Measurements from ENCODE around the gene LONP1.

Gene LONP1

GRCh38 chr19:5673752-5674151 lies 46.2 kb downstream of the LONP1 start (continued):
- TF ChIP-seq ZNF518A (tag by site-specific recombination; conservative IDR thresholded peaks at IDR 0.05; ENCODE audit: low read depth) (no peak), KLF10 (tag by site-specific recombination; IDR thresholded peaks at IDR 0.05) (no peak), ZNF423 (tag by site-specific recombination; IDR thresholded peaks at IDR 0.05) (no peak), EGR2 (tag by site-specific recombination; IDR thresholded peaks at IDR 0.05; ENCODE audit: low read depth) (peak; percentile 96), FEZF1 (tag by site-specific recombination; IDR thresholded peaks at IDR 0.05) (no peak), ZNF169 (tag by site-specific recombination; IDR thresholded peaks at IDR 0.05) (no peak), ZNF658 (tag by site-specific recombination; IDR thresholded peaks at IDR 0.05) (no peak), ZNF366 (tag by site-specific recombination; conservative IDR thresholded peaks at IDR 0.05) (peak; percentile 98), ZNF76 (tag by site-specific recombination; IDR thresholded peaks at IDR 0.05; ENCODE audit: borderline replicate concordance, low read depth) (no peak), ZBTB7A (tag by site-specific recombination; IDR thresholded peaks at IDR 0.05; ENCODE audit: low read depth) (0 out of 2 replicates have a peak, but pooled peaks have one; percentile 31), HOXC10 (CRISPR knock-in tag; IDR thresholded peaks at IDR 0.05) (no peak), ZNF202 (tag by site-specific recombination; IDR thresholded peaks at IDR 0.05; ENCODE audit: borderline replicate concordance) (no peak), GFI1B (tag by site-specific recombination; IDR thresholded peaks at IDR 0.05) (no peak), SP3 (tag by site-specific recombination; IDR thresholded peaks at IDR 0.05) (no peak), TCF7L2 (IDR thresholded peaks at IDR 0.05; ENCODE audit: borderline replicate concordance, low read depth, low read length) (no peak), ZNF660 (tag by site-specific recombination; IDR thresholded peaks at IDR 0.05) (no peak), ZNF792 (tag by site-specific recombination; IDR thresholded peaks at IDR 0.05) (no peak), IKZF3 (tag by site-specific recombination; IDR thresholded peaks at IDR 0.05) (no peak), ZFHX2 (tag by site-specific recombination; conservative IDR thresholded peaks at IDR 0.05) (peak; percentile 82), ZNF16 (tag by site-specific recombination; IDR thresholded peaks at IDR 0.05; ENCODE audit: low read depth) (no peak), ZNF48 (tag by site-specific recombination; IDR thresholded peaks at IDR 0.05) (no peak), ZFP3 (tag by site-specific recombination; IDR thresholded peaks at IDR 0.05; ENCODE audit: low read depth) (no peak), ZNF585B (tag by site-specific recombination; IDR thresholded peaks at IDR 0.05) (no peak), ZNF670 (tag by site-specific recombination; IDR thresholded peaks at IDR 0.05; ENCODE audit: low read depth) (no peak), ZNF501 (tag by site-specific recombination; IDR thresholded peaks at IDR 0.05) (no peak), ZXDB (tag by site-specific recombination; IDR thresholded peaks at IDR 0.05) (no peak), ZNF426 (tag by site-specific recombination; IDR thresholded peaks at IDR 0.05) (no peak), ATF2 (tag by site-specific recombination; IDR thresholded peaks at IDR 0.05; ENCODE audit: low read depth) (no peak), ZBTB20 (tag by site-specific recombination; IDR thresholded peaks at IDR 0.05) (no peak), ZFP37 (tag by site-specific recombination; IDR thresholded peaks at IDR 0.05) (no peak), MZF1 (tag by site-specific recombination; IDR thresholded peaks at IDR 0.05; ENCODE audit: borderline replicate concordance) (no peak)
- TF ChIP-seq, protein P1, sequence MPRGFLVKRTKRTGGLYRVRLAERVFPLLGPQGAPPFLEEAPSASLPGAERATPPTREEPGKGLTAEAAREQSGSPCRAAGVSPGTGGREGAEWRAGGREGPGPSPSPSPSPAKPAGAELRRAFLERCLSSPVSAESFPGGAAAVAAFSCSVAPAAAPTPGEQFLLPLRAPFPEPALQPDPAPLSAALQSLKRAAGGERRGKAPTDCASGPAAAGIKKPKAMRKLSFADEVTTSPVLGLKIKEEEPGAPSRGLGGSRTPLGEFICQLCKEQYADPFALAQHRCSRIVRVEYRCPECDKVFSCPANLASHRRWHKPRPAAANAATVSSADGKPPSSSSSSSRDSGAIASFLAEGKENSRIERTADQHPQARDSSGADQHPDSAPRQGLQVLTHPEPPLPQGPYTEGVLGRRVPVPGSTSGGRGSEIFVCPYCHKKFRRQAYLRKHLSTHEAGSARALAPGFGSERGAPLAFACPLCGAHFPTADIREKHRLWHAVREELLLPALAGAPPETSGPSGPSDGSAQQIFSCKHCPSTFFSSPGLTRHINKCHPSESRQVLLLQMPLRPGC (tag by site-specific recombination; IDR thresholded peaks at IDR 0.05), result no peak
- TF ChIP-seq, protein P2, sequence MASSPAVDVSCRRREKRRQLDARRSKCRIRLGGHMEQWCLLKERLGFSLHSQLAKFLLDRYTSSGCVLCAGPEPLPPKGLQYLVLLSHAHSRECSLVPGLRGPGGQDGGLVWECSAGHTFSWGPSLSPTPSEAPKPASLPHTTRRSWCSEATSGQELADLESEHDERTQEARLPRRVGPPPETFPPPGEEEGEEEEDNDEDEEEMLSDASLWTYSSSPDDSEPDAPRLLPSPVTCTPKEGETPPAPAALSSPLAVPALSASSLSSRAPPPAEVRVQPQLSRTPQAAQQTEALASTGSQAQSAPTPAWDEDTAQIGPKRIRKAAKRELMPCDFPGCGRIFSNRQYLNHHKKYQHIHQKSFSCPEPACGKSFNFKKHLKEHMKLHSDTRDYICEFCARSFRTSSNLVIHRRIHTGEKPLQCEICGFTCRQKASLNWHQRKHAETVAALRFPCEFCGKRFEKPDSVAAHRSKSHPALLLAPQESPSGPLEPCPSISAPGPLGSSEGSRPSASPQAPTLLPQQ (tag by site-specific recombination; IDR thresholded peaks at IDR 0.05), result no peak
